Mononuclear cell (primary cell): ENCODE data around the gene AKNA. TPM values are rescaled to one million over a fixed set of nuclear protein-coding genes. Genes with fewer than 3 reads are reported as not detected.

Experiments
- H3K27me3 ChIP-seq: 2 replicates; pipeline ENCODE4 v1.6.0; 2011; ENCODE audit warnings: low read length, control low read depth; ENCODE audit not compliant: insufficient read depth
- H3K4me1 ChIP-seq: 2 replicates; pipeline ENCODE4 v1.5.1; 2011; ENCODE audit warnings: mild to moderate bottlenecking, low read length, control low read depth; ENCODE audit not compliant: insufficient read depth
- H3K4me3 ChIP-seq: 2 replicates; pipeline ENCODE4 v1.5.1; 2011; ENCODE audit warnings: mild to moderate bottlenecking, low read length, moderate library complexity
- H3K9me3 ChIP-seq: 2 replicates; pipeline ENCODE4 v1.5.1; 2011; ENCODE audit warnings: low read depth, mild to moderate bottlenecking, control low read depth, low read length
- total RNA-seq: library from RNA; depleted of rRNA; stranded (reverse); fragments of >200 nt; gene quantifications from one replicate; pipeline ENCODE4 v1.2.3, GENCODE V29; 2012

Gene AKNA
- total RNA-seq, 1 donor = 99.5 TPM

DNA sequence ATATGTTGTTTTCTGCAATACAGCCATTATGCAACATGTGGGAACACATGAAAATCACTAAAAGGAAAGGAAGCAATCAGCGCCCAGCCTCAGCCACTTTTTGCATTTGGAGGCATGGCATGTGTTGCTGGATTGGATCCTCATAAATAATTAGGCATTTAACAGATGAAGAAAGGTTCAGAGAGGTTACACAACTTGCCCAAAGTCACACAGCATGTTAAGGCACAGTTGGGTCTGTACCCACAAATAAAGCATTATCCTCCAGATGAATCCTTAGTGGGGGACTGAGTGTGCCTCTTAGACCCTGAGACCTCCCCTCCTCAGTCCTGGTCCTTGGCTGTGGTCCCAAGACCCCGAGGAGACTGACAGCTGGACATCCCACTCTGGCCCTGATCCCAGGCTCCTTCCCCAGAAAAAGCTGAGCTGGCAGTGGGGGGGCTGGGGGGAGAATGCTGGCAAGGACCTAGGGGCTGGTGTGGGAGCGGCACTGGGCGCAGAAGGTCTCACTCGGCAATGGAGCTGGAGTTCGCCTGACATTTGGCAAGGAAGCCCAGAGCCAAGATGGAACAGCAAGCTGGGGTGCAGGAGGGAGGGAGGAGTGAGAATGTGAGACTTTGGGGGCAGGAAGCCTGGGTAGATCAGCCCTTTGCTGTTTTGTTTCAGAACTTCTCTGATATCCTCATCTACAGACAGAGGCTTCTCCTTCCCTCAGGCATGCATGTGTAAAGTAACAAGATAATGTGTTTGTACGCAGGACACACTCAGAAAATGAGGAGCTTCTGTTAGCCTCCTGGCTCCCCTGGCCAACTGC lies 6.9 kb upstream of the AKNA start:
- Histone ChIP-seq H3K27me3 (no peaks in the 10 kb centered on the region), H3K4me3 (no peak overlapping the region), H3K4me1 (peaks cover 82% of the 10 kb centered on the region), H3K9me3 (no peaks in the 10 kb centered on the region)

DNA sequence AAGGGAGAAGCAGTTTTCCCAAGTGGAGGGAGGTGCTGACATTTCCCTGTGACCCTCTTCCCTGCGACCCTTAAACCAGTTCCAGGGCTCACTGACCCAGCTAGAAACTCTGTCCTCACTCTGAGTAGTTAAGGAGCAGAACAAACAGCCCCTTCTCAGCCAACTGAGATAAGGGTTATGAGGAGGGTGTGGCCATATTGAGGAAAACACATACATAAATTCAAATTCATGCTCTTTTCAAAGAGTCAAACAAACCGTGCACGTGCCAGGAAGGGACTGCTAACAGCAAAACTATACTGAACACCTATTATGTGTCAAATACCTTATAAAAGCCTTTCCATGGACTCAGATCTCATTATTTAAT lies 4.9 kb upstream of the AKNA start:
- Histone ChIP-seq H3K9me3 (no peaks in the 10 kb centered on the region), H3K27me3 (no peaks in the 10 kb centered on the region), H3K4me1 (peaks cover 94% of the 10 kb centered on the region), H3K4me3 (no peak overlapping the region)

DNA sequence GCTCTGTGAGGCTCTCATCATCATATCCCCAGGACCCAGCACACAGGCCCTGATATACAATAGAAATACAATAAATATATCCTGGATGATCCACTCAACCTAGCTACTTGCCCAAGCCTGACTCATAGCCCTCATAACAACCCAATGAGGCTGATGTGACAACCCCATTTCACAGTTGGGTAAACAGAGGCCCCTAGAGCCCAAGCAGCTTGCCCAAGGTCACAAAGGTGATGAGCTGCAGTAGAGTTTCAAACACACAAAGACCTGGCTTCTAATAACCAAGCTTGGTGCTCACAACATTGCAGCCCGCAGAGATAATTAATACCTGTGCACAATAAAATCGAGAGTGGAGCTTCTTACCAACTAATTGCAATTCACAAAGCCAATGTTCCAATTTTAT lies 3.2 kb upstream of the AKNA start:
- Histone ChIP-seq H3K9me3 (no peaks in the 10 kb centered on the region), H3K4me3 (no peak overlapping the region), H3K4me1 (peaks cover 81% of the 10 kb centered on the region), H3K27me3 (no peaks in the 10 kb centered on the region)

DNA sequence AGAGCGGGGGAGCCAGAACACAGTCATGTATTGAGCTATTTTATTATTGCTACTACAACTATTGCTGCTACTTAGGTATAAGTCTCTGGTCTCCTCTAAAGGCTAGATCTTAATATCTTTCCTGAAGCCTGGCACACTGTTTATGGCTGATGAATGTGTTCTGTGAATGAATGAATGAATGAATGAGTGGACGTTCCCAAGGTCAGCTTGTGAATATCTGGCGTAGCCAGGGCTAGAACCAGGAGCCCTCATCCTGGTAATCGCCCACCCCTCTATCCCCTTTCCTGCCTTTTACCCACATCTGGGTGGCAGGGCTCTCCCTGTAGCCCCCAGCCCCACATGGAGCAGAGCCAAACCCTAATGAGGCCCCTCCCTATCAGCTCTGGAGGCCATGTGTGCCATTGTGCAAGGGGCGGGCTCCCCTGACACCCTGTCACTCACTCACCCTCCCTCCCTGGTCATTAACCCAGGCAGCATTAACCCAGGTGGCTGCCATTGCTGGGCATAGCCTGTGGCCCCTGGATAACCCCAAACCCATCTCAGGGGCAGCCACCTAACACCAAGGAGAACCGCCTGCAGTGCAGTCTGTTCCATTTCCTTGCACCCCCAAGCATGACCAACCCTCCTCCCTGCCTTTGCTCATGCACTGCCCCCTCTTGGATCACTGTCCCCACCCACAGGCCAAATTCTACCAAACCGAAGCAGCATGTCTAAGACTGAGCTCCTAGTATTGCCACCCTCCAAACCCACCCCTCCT lies 2.0 kb upstream of the AKNA start:
- Histone ChIP-seq H3K27me3 (no peaks in the 10 kb centered on the region), H3K4me3 (no peak overlapping the region), H3K9me3 (no peaks in the 10 kb centered on the region), H3K4me1 (peaks cover 79% of the 10 kb centered on the region)

DNA sequence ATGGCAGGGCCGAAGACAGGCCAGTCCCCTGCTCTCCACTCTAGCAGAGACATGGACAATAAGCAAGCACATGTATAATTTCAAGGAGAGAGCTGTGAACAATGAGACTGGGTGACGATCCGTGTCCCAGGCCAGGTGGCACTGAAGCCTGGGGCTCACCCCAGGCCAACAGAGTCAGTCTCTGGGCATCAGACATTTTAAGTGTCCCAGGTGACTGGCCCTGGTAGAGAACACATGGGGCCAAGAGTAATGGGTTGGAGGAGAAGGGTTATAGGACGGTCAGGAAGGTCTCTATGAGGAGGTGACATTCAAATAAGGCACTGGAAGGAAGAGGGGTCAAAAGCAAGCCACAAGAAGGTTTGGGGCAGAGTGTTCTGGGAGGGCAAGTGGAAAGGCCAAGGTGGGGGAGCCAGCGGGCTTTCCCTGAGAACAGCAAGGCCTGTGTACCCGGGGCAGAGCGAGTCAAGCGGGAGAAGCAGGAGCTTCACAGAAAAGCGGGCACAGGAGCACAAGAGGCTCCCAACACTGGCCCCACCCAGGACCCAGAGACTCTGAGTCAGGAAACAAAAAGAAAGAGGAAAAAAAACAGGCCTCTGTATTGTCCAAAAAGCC lies 1.1 kb upstream of the AKNA start:
- H3K27me3 ChIP-seq = no peaks in the 10 kb centered on the region
- H3K4me3 ChIP-seq = no peak overlapping the region
- H3K4me1 ChIP-seq = peaks cover 79% of the 10 kb centered on the region
- H3K9me3 ChIP-seq = no peaks in the 10 kb centered on the region

DNA sequence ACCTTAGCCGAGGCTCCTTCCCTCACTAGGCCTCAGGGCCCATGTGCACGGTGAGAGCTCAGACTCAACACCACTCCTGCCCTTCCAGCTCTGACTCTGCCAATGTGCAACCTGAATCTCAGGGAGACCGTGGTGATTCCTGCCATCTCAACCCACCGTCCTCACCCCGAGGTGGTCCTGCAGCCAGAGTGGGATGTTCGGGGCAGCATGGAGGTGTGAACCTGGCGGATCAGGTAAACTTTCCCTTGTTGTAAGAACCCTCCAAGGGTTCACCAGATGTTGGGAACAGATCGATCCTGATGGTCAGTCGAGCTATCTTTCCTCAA lies 538 bp upstream of the AKNA start:
- H3K4me1 ChIP-seq = peaks cover 81% of the 10 kb centered on the region

DNA sequence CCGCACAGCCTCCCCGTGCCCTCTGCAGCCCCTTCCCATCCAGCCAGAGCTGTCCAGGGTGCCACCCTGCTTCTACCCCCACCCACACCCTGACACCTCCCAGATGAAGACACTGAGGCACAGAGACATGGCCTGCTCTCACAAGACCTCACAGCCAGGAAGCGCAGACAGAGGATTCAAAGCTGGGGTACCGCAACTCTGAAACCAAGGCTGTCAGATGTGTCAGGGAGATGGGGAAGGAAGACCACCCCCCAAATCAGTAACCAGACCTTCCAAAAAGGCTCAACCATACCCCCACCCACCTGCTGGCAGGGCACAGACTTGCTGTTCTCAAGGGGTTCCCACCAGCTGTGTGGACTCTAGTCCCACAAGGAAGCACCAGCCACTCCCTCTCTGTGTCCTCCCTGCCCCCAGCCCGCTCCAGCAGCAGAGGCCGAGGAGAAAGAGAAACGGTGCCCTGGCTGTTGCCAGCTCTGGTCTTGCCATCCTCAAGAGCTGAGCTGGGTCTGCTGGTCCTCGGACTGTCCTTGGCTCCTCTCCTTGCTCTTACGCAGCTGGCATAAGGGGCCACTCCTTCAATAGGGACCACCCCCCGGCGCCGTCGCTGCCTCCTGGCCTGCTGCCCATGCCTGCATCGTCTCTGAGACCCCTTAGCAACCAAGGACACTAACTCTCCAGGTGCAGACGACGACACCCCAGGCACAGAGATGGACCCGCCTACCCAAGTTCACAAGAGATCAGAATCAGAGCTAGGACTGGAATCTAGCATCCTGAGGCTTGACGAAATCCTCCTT lies 699 bp downstream of the AKNA start:
- Histone ChIP-seq H3K4me1 (peaks cover 81% of the 10 kb centered on the region), H3K27me3 (no peaks in the 10 kb centered on the region), H3K9me3 (no peaks in the 10 kb centered on the region), H3K4me3 (peak overlapping the region; percentile 63)

More for the DNA sequence above, 538 bp upstream of the AKNA start:
- Histone ChIP-seq H3K9me3 (no peaks in the 10 kb centered on the region), H3K4me3 (peak overlapping the region; percentile 63), H3K27me3 (no peaks in the 10 kb centered on the region)

DNA sequence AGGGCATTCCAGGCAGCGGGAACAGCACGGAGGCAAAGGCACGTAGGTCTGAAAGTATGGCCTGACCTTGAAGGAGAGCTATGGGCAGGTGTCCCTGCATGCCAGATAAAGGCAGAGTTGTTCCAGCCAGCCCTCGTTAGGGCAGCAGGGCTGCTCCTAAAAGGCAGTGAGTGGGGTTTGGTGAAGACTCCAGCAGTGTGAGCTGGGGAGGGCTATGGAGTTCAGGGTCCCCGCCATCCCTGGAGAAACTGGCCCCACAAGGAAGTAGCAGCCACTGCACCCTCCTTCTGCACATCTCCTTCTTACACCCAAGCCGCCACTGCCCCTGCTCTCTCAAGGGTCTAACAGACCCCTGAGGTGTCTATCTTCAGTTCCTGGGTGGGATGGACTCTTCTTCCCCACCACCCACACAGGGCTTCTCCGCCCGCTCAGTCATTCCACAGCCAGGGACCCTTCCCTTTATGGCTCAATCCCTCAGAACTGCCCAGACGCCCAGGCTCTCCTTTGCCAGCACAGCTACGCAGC lies 1.4 kb downstream of the AKNA start:
- Histone ChIP-seq H3K4me3 (peak overlapping the region; percentile 63), H3K4me1 (peaks cover 83% of the 10 kb centered on the region)

DNA sequence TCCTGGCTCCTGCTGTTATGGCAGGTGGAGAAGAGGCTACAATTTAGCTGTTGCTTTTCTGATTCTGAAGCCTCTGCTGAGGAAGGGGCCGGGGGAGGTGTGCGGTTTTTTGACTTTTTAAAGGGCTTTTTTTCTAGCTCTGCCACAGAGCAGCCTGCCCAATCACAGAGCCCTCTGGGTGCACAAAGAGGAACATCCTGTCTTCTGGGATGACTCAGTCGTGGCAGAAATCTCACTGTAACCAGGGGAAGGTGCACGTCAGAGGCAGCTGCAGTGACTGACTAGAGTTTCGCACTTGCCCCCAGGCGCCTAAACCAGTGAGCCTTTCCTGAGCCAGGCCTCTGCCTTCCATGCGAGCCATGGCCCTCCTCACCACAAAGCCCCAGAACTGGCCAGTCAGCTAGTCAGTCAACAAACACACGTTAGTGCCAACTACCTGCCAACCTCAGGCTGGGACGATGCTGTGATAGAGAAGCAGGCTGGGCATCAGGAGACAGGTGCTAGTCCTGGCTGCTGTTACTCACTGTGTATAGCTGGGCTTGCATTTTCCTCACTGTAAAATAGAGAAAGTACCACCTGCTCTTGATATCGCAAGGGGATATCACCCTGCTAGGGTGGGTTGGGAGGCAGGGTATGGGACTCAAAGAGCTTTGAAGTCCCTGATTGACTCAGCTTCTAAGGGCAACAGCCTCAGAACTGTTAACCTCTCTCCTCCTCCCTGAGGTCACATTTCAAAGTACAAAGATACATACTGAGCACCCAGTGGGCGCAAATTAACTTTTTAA lies 2.2 kb downstream of the AKNA start:
- Histone ChIP-seq H3K4me1 (peaks cover 83% of the 10 kb centered on the region), H3K27me3 (no peaks in the 10 kb centered on the region), H3K9me3 (no peaks in the 10 kb centered on the region), H3K4me3 (peak overlapping the region; percentile 63)

More for the DNA sequence above, 1.4 kb downstream of the AKNA start:
- H3K27me3 ChIP-seq = no peaks in the 10 kb centered on the region
- H3K9me3 ChIP-seq = no peaks in the 10 kb centered on the region

DNA sequence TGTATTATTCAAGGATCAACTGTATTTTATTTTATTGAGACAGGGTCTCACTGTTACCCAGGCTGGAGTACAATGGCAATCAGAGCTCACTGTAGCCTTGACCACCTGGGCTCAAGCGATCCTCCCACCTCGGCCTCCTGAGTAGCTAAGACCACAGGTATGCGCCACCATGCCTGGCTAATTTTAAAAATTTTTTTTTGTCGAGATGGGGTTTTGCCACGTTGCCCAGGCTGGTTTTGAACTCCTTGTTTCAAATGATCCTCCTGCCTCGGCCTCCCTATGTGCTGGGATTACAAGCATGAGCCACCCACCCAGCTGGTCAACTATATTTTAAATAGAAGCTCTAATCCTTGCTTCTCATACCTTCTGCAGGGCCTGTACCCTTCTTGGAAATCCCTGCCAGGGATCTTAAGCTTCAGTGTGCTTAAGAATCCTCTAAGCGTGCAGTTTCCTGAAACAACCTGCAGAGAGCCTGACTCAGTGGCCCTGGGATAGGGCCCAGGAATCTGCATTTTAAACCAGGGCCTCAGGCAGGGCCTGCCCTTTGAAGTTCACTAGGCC lies 2.9 kb downstream of the AKNA start:
- Histone ChIP-seq H3K4me3 (peak overlapping the region; percentile 63), H3K4me1 (peaks cover 83% of the 10 kb centered on the region), H3K27me3 (no peaks in the 10 kb centered on the region), H3K9me3 (no peaks in the 10 kb centered on the region)

DNA sequence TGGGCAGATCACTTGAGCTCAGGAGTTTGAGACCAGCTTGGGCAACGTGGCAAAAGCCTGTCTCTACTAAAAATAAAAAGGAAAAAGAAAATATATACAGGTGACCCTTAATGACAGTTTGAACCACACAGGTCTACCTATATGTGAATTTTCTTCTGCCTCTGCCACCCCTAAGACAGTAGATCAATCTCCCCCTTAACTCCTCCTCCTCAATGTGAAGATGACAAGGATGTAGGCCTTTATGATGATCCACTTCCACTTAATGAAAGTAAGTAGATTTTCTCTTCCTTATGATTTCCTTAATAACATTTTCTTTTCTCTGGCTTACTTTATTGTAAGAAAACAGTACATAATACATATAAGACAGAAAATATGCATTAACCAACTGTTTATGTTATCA lies 3.4 kb downstream of the AKNA start:
- Histone ChIP-seq H3K4me3 (peak overlapping the region; percentile 18), H3K9me3 (no peaks in the 10 kb centered on the region), H3K4me1 (peaks cover 83% of the 10 kb centered on the region), H3K27me3 (no peaks in the 10 kb centered on the region)

DNA sequence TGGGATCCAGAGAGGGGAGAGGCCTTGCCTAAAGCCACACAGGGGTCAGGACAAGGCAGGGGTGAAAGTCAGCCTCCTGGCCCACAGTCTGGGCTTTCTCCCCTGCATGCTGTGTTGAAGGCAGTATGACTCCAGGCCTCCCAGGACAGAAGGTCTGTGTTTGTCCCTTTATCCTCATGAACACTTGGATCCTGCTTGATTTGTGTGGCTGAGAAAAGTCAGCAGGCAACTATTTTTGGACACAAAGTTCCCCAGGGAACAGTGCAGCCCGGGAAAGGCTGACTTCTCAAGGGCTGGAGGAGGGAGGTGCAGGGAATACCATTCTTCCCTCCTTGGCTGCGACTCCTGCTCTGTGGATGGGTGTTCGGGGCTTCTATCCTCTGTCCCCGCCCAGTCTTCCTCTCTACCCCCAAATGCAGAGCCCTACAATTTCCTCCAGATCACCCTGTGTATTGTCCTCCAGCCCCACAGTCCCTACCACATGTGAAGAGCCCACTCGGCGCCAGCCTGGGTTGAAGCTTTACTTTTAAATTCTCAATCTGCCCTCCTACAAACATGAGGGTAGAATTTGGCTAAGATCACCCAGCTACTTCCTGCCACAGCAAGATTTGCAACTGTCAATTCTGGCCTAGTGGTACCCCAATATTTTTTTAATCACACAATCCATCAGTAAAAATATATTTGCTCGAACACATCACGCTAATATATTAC lies 4.1 kb downstream of the AKNA start:
- H3K9me3 ChIP-seq = no peaks in the 10 kb centered on the region
- no peaks in the 10 kb centered on the region for H3K27me3 ChIP-seq
- H3K4me3 ChIP-seq = peak overlapping the region; percentile 18
- peaks cover 83% of the 10 kb centered on the region for H3K4me1 ChIP-seq

DNA sequence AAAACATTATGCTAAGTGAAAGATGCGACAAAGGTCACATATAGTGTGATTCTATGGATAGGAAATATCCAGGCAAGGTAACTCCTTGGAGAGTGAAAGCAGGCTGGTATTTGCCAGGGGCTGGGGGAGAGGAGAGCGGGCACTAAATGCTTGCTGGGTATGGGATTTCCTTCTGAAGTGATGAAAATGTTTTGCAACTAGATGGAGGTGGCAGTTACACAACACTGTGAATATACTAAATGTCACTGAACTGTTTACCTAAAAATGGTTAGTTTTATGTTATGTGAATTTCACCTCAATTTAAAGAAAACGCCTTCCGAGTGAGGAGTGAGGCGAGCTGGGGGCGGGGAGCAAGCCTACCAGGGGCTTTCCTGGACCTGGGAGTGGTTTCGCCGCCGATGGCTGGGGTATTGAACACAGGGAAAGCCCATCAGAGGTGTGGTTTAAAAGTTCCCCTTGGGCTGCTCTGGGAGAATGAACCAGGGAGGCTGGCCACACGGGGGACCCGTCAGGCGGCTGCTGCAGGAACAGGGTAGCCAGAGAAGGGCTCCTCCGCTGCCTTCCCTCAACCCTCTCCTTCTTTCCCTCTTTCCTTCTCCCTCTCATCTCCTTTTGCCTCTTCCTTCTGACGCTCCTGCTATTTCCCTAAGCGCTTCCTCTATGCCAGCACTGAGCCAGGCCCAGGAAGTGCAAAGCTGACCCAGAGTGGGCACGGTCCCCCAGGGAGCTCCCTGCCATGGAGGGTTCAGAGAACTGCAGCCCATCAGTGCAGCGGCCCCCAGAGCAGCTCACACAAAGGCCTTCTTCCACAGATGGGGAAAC lies 4.9 kb downstream of the AKNA start:
- H3K4me3 ChIP-seq = peak overlapping the region; percentile 18
- H3K4me1 ChIP-seq = peaks cover 83% of the 10 kb centered on the region
- no peaks in the 10 kb centered on the region for H3K9me3 ChIP-seq
- no peaks in the 10 kb centered on the region for H3K27me3 ChIP-seq
